AG09319 (cell line): ENCODE measurements around the gene FBXO45.
"Not testable (repeated sequence)": the region's sequence is repeated elsewhere in the genome, so short reads cannot be mapped to it uniquely, and the experiment has no call there.

Source experiments
- DNase-seq: peaks from one replicate; pipeline ENCODE4 v3.0.0-alpha.2; 2010; ENCODE audit warnings: low read depth; ENCODE audit errors: extremely low read depth
- TF ChIP-seq, protein P1 (sequence below): IDR thresholded peaks from 2 replicates; pipeline ENCODE4 v1.5.1; 2011; ENCODE audit warnings: low read depth, mild to moderate bottlenecking, inconsistent platforms, low read length, moderate library complexity

Gene FBXO45

GRCh38 chr3:196559826-196560225 is 8.6 kb upstream of the FBXO45 start:
- DNase-seq: no peak
- TF ChIP-seq, protein P1, sequence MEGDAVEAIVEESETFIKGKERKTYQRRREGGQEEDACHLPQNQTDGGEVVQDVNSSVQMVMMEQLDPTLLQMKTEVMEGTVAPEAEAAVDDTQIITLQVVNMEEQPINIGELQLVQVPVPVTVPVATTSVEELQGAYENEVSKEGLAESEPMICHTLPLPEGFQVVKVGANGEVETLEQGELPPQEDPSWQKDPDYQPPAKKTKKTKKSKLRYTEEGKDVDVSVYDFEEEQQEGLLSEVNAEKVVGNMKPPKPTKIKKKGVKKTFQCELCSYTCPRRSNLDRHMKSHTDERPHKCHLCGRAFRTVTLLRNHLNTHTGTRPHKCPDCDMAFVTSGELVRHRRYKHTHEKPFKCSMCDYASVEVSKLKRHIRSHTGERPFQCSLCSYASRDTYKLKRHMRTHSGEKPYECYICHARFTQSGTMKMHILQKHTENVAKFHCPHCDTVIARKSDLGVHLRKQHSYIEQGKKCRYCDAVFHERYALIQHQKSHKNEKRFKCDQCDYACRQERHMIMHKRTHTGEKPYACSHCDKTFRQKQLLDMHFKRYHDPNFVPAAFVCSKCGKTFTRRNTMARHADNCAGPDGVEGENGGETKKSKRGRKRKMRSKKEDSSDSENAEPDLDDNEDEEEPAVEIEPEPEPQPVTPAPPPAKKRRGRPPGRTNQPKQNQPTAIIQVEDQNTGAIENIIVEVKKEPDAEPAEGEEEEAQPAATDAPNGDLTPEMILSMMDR: no peak

GRCh38 chr3:196563721-196564225 is 4.7 kb upstream of the FBXO45 start:
- TF ChIP-seq, protein P1: no peak
- DNase-seq: no peak

- TF ChIP-seq, protein P1: no peak
- DNase-seq: no peak
These were observed 600 bp downstream of the FBXO45 start for GRCh38 chr3:196569003-196569516.

- not testable (repeated sequence) for DNase-seq
These were observed 1.9 kb downstream of the FBXO45 start for GRCh38 chr3:196570332-196570731.

- DNase-seq: no peak
- TF ChIP-seq, protein P1: no peak
These were observed 3.9 kb downstream of the FBXO45 start for GRCh38 chr3:196572389-196572788.

DNA sequence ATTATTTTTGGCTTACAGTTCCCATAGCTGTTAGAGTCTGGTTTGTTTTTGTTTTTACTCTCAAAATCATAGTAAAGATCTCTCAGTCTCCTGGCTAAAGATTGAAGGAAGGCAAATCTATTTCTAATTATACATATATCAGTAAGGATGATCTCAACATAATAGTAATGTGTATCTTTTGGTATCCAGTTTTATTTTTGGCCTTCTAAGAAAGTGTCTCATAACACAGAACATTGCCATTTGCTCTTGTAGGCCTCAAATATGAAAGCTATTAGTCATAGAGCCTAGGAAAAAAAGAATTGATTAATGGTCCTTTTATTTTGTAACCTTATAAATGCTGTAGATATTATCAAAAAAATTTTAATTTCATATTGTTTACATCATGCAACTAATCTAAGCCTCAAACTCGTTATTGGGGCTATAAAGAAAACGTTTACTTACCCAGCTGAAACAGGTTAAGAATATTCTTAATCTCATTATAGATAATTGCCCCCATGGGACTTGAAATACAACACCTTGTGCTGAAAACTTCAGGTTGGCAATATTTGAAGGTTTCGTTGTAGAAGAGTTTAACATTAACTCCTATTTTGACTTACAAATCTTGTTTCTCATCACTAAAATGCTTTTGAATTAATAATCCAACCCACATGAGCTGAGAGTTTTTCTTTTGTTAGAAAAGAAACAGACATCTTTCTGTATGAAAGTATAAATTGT is 16.7 kb downstream of the FBXO45 start:
- TF ChIP-seq, protein P1: no peak
- no peak for DNase-seq

DNA sequence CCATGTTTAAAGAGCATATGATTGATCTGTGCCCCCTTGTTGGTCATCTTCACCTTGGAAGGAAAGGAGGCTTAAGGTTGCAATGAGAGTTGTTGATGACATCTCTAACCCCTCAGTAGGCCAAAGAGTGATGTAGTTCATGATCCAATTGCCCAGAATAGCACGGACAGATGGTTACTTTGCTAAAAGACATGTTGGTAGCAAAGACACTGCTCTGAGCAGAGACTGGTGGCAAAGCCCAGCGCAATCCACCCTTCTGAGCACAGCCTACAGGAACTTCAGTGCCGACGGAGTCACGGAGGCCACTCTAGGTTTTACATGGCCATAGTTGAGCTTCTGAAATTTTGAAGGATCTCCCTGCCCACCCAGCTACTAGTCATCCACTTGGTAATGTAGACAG is 21.8 kb downstream of the FBXO45 start:
- TF ChIP-seq, protein P1: no peak
- DNase-seq: no peak

- DNase-seq: no peak
These were observed 27.9 kb downstream of the FBXO45 start for GRCh38 chr3:196596355-196596754.

GRCh38 chr3:196597971-196598733 is 29.7 kb downstream of the FBXO45 start:
- not testable (repeated sequence) for DNase-seq

More at GRCh38 chr3:196596355-196596754, 27.9 kb downstream of the FBXO45 start:
- TF ChIP-seq, protein P1: no peak
